HG02981 (cell line): ENCODE measurements around the gene CD82.
A peak's percentile ranks its signal among the peaks of the same experiment; 100 is the strongest.
"Not testable (repeated sequence)": the region's sequence is repeated elsewhere in the genome, so short reads cannot be mapped to it uniquely, and the experiment has no call there.

Experiments
- ATAC-seq: cut with Tn5 transposase; IDR thresholded peaks from one replicate; pipeline ENCODE4 v1.9.1; 2021; ENCODE audit warnings: mild to moderate bottlenecking, moderate library complexity; ENCODE audit not compliant: unreplicated experiment

CD82 gene

GRCh38 chr11:44533921-44534711 is 31.3 kb upstream of the CD82 start:
- no peak for ATAC-seq

- ATAC-seq: no peak
Measured at GRCh38 chr11:44535191-44535980, 30.1 kb upstream of the CD82 start.

- ATAC-seq: no peak
Measured at GRCh38 chr11:44536788-44537516, 28.5 kb upstream of the CD82 start.

GRCh38 chr11:44537679-44538078 is 27.8 kb upstream of the CD82 start:
- no peak for ATAC-seq

- peak; percentile 74 for ATAC-seq
Measured at GRCh38 chr11:44538375-44539054, 26.9 kb upstream of the CD82 start.

GRCh38 chr11:44539971-44540370 is 25.5 kb upstream of the CD82 start:
- no peak for ATAC-seq

GRCh38 chr11:44540667-44541066 is 24.8 kb upstream of the CD82 start:
- no peak for ATAC-seq

GRCh38 chr11:44542372-44542771 is 23.1 kb upstream of the CD82 start:
- ATAC-seq: no peak

GRCh38 chr11:44546984-44547383 is 18.5 kb upstream of the CD82 start:
- not testable (repeated sequence) for ATAC-seq

GRCh38 chr11:44547534-44547933 is 17.9 kb upstream of the CD82 start:
- ATAC-seq: not testable (repeated sequence)

- ATAC-seq: no peak
Measured at GRCh38 chr11:44548032-44548695, 17.3 kb upstream of the CD82 start.

GRCh38 chr11:44548961-44549749 is 16.3 kb upstream of the CD82 start:
- ATAC-seq: not testable (repeated sequence)

GRCh38 chr11:44550123-44550522 is 15.3 kb upstream of the CD82 start:
- ATAC-seq: no peak

GRCh38 chr11:44551456-44552139 is 13.9 kb upstream of the CD82 start:
- no peak for ATAC-seq

GRCh38 chr11:44555031-44555800 is 10.2 kb upstream of the CD82 start:
- no peak for ATAC-seq

GRCh38 chr11:44556735-44557409 is 8.6 kb upstream of the CD82 start:
- ATAC-seq: peak; percentile 35

GRCh38 chr11:44557464-44557863 is 8.0 kb upstream of the CD82 start:
- no peak for ATAC-seq
